KOPT-K1 (cell line): ENCODE results near the gene HLF.
A peak's percentile ranks its signal among the peaks of the same experiment; 100 is the strongest.

ENCODE experiments used
- H3K27ac ChIP-seq: fragments of 200-600 bp; sonication (generic); 2 replicates; pipeline ENCODE4 v1.5.1; 2016; ENCODE audit warnings: antibody characterized with exemption, mild to moderate bottlenecking, low read depth, low read length; ENCODE audit not compliant: poor library complexity, severe bottlenecking
- H3K36me3 ChIP-seq: fragments of 200-600 bp; sonication (generic); 2 replicates; pipeline ENCODE4 v1.5.1; 2017; ENCODE audit warnings: antibody characterized with exemption, mild to moderate bottlenecking, low read length, moderate library complexity; ENCODE audit not compliant: insufficient read depth
- H3K9me3 ChIP-seq: fragments of 200-600 bp; sonication (generic); 2 replicates; pipeline ENCODE4 v1.5.1; 2017; ENCODE audit warnings: antibody characterized with exemption, low read length, mild to moderate bottlenecking; ENCODE audit not compliant: insufficient read depth, poor library complexity, severe bottlenecking

HLF gene

DNA sequence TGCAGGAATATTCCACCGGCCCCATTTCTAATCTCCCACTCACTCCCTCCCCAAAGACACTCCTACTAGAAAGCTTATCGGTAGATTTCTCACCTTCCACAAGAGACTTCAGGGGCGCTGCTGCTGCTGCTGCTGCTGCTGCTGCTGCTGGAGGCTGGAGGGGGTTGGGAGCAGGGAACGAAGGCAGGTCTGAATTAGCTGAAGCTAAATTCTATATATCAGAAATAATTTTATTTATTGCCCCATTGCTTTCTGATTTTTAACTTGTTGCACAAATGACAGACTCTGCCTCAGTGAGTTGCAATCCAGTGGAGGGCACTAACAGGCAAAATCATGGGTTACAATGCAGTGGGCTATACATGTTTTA is 25.8 kb upstream of the HLF start:
- Histone ChIP-seq H3K9me3 (no peaks in the 10 kb centered on the region), H3K36me3 (no peaks in the 10 kb centered on the region), H3K27ac (peak overlapping the region; percentile 57)

DNA sequence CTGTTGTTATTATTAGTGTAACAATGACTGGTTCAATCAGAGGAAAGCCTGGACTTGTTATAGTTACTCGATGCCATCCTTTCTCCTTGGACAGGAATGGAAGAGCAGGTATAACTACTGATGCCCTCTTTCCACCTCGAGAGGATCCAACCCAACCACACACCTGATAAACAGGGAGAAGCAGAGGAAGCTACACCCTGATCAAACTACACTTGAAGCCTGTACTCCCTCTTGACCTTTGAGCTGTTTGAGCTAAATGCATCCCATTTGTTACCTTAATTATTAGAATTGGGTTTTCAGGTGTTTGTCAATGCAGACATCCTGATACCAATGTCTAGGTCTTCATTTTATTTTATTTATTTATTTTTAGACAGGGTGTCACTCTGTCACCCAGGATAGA is 23.7 kb upstream of the HLF start:
- Histone ChIP-seq H3K36me3 (no peaks in the 10 kb centered on the region), H3K9me3 (no peaks in the 10 kb centered on the region), H3K27ac (no peak overlapping the region)

DNA sequence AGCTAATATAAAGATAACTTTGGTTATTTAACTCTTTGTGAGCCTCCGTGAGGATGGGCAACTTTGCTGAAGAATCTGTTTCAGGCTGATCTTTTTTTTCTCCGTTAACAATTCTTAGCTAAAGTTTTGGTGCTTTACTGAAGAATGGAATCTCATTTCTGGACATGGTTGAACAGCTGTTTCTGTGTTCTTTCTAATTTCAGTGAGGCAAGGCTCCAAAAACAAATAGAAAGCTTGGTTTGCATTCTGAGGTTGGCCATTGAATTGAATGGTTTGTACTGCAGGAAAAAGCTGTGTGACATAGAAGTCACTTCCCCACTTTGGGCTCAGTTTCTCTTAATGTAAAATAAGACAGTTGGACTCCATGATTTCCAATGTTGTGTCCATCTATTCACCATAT is 22.3 kb upstream of the HLF start:
- no peaks in the 10 kb centered on the region for H3K9me3 ChIP-seq
- H3K36me3 ChIP-seq: no peaks in the 10 kb centered on the region
- H3K27ac ChIP-seq: no peak overlapping the region

DNA sequence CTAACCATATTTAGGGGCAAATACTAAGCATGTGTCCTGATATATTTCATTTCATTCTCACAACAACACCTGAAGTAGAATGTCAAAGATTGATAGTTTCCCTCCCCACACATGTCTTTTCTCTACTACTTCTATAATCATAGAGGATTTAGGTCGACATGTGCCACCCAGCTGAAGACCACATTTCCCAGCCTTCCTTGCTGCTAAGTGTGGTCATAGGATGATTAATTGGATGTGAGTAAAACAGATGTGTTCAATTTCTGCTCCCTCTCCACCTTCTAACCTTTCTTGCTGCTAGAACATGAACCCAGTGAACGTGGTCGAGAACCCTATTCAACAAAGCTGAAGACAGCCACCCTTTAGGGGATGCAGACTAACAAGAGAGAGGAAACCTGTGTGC is 18.8 kb upstream of the HLF start:
- Histone ChIP-seq H3K9me3 (no peaks in the 10 kb centered on the region), H3K36me3 (no peaks in the 10 kb centered on the region), H3K27ac (no peak overlapping the region)

DNA sequence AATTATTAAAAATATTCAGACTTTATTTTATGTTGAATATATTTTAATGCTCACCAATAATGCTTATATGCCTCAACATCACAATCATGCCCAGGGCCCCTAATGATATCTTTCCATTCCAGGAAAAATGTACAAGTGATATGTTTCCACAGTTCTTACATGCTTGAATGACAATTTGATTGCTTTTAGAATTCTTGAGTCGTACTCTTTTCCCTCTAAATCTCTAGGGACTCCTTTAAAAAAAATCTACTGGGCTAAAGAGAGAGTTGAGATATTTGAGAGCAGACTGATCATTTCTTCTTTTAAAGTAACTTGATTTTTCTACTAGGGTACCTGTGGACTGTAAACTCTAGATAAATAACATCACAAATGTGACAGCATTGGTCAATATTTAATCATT is 18.2 kb upstream of the HLF start:
- Histone ChIP-seq H3K9me3 (no peaks in the 10 kb centered on the region), H3K27ac (no peak overlapping the region), H3K36me3 (no peaks in the 10 kb centered on the region)

DNA sequence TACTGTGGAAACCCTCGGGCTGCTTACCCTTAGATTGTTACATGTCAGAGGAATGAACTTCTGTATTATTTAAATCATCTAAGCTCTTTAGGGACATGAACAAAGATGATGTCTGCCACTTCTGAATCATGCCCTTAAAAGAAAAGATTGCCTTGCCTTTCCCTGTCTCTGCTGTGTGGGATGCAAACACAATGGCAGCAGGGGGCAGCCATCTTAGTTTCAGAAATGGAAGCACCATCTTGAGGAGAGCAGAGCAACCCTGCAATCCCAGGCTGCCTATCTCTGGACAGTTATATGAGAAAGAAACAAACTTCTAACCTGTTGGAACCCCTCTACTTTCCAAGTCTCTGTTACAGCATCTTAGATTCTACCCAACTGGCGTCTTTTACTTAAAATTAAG is 16.7 kb upstream of the HLF start:
- H3K36me3 ChIP-seq: no peaks in the 10 kb centered on the region
- no peaks in the 10 kb centered on the region for H3K9me3 ChIP-seq
- H3K27ac ChIP-seq: no peak overlapping the region

DNA sequence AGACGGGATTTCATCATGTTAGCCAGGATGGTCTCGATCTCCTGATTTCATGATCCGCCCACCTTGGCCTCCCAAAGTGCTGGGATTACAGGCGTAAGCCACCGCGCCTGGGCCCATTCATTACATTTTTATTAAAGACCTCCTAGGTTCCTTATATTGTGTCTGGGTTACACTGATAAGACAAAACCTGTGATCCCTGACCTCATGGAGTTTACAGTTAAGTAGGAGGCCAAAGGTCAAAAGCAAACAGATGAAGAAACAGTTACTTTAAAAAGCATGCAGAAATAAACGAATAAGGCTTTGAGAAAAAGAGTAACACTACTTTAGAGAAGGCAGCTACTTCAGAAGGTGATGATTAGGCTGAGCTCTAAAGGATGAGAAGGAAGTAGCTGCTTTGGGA is 14.9 kb upstream of the HLF start:
- H3K36me3 ChIP-seq: no peaks in the 10 kb centered on the region
- H3K27ac ChIP-seq: no peak overlapping the region
- H3K9me3 ChIP-seq: no peaks in the 10 kb centered on the region

DNA sequence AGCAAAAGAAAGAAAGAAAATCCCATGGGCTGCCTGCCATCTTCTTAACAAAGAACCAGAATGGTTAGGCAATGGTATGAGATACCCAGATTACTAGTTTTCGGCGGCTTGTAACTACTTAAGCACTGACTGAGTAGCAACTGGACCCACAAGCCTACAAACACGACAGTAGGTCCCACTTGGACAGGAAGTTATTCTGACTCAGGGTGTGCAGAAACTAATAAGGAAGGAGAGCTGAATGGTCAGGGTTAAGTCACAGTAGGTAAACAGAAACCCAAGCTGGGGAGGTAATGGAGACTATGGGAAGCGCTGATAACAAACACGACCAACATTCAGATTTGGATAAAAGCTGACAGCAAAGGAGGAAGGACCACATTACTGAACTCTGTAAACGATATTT is 10.4 kb upstream of the HLF start:
- H3K36me3 ChIP-seq: no peaks in the 10 kb centered on the region
- H3K9me3 ChIP-seq: no peaks in the 10 kb centered on the region
- H3K27ac ChIP-seq: no peak overlapping the region

DNA sequence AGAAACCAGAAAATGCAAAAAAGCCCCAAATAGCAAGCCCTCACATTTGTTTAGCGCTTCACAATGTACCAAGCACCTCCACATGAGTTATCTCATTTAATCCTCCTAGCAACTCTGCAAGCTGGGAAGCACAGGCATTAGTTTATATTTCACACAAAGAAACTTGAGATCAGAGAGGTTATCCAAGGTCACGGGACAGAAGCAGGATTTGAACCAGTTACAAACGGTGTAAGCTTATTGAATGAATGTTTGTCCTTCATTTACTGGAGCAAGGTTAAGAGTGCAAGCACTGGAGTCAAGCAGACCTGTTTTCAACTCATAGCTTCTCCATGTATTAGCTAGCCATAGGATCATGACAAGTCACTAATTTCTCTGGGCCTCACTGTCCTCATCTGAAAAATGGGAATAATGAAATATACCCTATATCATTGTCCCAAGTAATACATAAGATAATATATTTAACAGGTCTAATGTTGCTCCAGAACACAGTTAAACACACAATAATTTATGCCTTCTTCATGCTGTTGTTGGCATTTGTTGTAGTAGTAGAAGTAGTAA is 6.1 kb upstream of the HLF start:
- H3K9me3 ChIP-seq: peaks cover 6% of the 10 kb centered on the region
- no peak overlapping the region for H3K27ac ChIP-seq
- no peaks in the 10 kb centered on the region for H3K36me3 ChIP-seq

DNA sequence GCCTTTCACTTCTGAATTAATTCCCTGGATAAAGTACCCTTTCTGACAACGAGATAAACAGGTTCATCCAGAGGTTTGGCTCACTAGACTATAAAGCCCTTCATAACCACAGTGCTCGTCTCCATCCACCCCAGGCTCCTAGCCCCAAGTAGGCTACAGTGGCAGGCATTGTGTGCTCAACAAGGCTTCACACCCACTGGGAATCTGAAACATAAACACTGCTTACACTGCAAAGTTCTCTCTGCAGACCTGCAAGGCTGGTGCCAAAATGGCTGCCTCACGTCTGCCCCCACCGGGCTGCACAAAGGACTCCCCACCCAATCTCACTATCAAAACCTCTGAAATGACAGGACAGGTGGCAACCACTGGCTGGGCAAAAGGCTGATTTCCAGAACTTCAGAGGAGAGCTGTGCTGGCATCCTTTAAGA is 5.1 kb upstream of the HLF start:
- H3K9me3 ChIP-seq: peaks cover 6% of the 10 kb centered on the region
- no peaks in the 10 kb centered on the region for H3K36me3 ChIP-seq
- H3K27ac ChIP-seq: no peak overlapping the region

DNA sequence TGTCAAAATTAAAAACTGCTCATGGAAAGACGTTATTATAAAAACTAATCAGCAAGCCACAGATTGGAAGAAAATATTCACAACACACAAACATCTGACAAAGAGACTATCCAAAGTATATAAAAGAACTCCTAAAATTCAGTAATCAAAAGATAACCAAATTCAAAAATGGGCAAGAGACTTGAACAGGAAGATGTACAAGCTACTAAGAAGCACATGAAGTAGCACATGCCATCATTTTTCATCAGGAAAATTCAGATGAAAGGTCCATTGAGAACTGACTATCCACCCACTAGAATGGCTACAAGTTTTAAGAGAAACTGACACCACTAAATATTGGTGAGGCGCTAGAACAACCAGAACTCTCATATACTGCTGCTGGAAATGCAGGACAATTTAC is 3.4 kb upstream of the HLF start:
- no peak overlapping the region for H3K27ac ChIP-seq
- H3K9me3 ChIP-seq: peaks cover 6% of the 10 kb centered on the region
- H3K36me3 ChIP-seq: no peaks in the 10 kb centered on the region

DNA sequence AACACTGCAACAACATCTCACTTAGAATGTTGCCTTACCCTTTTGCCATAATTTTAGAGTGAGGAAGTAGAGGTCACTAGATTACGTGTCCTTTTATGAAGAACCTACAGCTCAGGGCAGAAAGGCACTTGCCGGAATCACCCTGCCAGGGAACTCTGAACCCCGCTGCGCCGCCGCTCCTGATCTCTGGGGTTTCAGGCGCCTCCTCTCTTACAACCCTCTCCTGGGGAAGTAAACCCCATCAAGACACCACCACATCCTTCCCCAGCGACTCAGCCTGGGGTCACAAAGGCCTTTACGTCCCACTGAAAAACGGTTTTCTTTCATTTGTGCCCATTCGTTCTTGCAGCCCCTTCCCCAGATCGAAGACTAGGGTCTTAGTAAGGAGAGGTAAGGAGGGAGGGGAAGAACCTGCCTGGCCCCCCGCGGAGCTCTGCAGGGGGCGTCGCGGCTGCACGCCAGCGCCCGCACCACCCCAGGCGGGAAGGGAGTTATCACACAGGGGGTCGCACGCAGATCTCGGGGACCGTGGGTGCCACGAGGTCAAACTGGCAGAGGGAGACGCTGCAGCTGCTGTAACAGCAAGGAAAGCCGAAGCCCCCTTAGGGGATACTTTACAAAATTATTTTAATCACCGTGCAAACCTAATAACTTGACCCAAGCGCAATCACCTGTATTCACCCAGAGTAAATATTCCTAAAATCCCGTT is 1.0 kb upstream of the HLF start:
- H3K36me3 ChIP-seq: no peaks in the 10 kb centered on the region
- H3K27ac ChIP-seq: no peak overlapping the region
- H3K9me3 ChIP-seq: peaks cover 6% of the 10 kb centered on the region

DNA sequence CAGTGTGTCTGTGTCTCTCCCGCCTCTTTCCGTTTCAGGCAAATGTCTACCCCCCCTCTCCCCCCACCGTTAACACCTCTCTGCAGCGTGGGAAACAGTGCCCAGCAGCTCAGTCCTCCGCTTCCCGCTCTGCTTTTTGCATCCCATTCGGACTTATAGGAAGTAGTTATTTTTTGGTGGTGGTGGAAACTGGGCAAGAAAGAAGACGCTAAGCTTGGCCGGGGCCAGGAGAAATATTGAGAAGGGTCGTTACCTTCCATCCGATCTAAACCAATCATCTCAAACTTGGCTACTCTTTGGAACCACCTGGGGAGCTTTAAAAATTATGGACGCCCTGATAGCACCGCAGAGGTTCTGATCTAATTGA is 499 bp upstream of the HLF start:
- H3K9me3 ChIP-seq: peaks cover 6% of the 10 kb centered on the region
- H3K36me3 ChIP-seq: no peaks in the 10 kb centered on the region
- no peak overlapping the region for H3K27ac ChIP-seq

DNA sequence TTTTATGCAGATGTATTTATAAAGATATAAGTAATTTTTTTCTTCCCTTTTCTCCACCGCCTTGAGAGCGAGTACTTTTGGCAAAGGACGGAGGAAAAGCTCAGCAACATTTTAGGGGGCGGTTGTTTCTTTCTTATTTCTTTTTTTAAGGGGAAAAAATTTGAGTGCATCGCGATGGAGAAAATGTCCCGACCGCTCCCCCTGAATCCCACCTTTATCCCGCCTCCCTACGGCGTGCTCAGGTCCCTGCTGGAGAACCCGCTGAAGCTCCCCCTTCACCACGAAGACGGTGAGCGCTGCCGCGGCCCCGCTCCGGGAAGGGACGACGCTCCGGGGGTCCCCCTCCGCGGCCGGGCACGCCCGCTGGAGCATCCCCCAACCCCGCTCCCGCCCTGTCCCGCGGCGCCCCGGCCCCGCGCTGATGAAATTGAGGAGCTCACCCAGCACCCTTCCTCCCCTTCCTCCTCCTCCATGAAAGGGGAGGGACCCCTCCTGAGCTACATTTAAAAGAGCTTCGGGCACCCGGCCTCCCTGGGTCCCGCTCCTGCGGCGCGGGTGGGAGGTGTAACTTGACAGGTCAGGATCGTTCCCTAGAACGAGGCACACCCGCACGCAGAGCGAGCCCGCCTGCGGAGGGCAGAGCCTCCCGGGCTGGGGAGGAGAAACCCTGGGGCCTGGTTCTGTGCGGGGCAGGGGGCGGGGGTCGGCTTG is 706 bp downstream of the HLF start:
- no peak overlapping the region for H3K27ac ChIP-seq
- H3K36me3 ChIP-seq: no peaks in the 10 kb centered on the region
- peaks cover 6% of the 10 kb centered on the region for H3K9me3 ChIP-seq

DNA sequence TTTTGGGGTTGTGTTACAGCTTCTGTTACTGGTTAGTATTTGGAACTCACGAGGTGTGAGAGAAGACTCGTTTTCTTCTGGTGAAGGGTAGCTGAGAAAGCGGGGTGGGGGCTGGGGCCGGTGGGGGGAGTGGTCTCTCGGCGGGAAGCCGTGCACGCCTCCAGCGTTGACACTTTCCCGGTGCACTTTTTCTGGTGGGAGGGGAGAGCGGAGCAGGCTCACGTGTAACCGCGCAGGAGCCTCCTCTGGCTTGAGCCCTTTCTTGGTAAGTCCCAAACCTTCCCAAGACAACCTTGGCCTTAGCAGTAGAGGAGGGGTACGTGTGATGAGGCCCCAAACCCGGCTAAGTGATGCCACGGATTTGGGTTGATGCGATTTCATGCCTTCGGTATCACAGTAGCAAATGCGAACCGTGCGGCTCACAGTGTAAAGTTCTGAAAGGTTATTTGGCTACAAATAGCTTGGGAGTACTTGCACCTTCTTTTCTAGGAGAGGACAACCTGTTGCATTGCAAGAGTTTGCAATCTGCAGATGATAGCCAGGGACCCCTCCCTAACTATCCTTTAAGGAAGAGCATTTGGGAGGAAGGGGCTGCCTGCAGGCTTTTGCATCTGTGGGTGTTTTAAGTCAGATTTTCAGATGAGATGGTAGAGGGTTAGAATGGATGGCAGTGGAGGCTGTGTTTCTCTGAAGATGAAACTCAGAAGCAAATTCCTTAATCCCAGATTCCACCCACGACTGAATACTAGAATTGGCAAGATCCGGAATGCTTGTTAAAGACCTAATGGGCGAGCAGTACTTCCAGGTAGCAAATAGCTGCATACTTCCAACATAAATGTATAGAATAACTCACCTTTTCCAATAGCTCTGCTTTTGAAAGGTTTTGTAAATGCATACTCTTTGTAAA is 1.5 kb downstream of the HLF start:
- Histone ChIP-seq H3K27ac (no peak overlapping the region), H3K36me3 (no peaks in the 10 kb centered on the region), H3K9me3 (peaks cover 4% of the 10 kb centered on the region)
